Placental pericyte (primary cell): Measurements from ENCODE around the gene GPRASP3. TPM values are rescaled to one million over a fixed set of nuclear protein-coding genes. Genes with fewer than 3 reads are reported as not detected.

Source experiments
- small RNA-seq: library from RNA; depleted of rRNA; stranded (forward); fragments of <200 nt; gene quantifications from one replicate; pipeline ENCODE3, GENCODE V24; 2012; ENCODE audit warnings: low replicate concordance
- total RNA-seq: library from RNA; depleted of rRNA; stranded (reverse); fragments of >200 nt; gene quantifications from 2 replicates; pipeline ENCODE4 v1.2.3, GENCODE V29; 2012

GPRASP3 gene, protein sequence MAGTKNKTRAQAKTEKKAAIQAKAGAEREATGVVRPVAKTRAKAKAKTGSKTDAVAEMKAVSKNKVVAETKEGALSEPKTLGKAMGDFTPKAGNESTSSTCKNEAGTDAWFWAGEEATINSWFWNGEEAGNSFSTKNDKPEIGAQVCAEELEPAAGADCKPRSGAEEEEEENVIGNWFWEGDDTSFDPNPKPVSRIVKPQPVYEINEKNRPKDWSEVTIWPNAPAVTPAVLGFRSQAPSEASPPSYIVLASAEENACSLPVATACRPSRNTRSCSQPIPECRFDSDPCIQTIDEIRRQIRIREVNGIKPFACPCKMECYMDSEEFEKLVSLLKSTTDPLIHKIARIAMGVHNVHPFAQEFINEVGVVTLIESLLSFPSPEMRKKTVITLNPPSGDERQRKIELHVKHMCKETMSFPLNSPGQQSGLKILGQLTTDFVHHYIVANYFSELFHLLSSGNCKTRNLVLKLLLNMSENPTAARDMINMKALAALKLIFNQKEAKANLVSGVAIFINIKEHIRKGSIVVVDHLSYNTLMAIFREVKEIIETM
- 3.0 and 3.3 TPM in 2 replicates for total RNA-seq

GRCh38 chrX:102720237-102721168 lies at the start of gene GPRASP3:
TSS of gene GPRASP3 (plus strand) at chrX:102720743. CDS start at chrX:102748996, 28,253 bp downstream.

GRCh38 chrX:102712216-102712966 lies 8.2 kb upstream of the GPRASP3 start, which contains the start of gene GPRASP2:
TSS of gene GPRASP2 (plus strand) at chrX:102712448. CDS start at chrX:102714870, 2,422 bp downstream.

Small RNA genes lying within 50 kb of the gene (small RNA-seq; reads per million reads assigned to genes)
- not detected for gene RNU6-589P

Other genes starting within 250 kb of the GPRASP3 start
- gene TCP11X2, start 248.9 kb upstream of the GPRASP3 start, total RNA-seq, result not detected in 2 replicates
- 1.0 TPM in 1 of 2 replicates, not detected in the other for gene TMSB15A, start 204.0 kb upstream of the GPRASP3 start, total RNA-seq
- gene ARMCX5, start 121.2 kb upstream of the GPRASP3 start, total RNA-seq, result 12.6 and 14.9 TPM in 2 replicates
- 1.3 and 1.4 TPM in 2 replicates for gene GPRASP1, start 69.3 kb upstream of the GPRASP3 start, total RNA-seq
- 5.9 and 10.7 TPM in 2 replicates for gene GPRASP2, start 8.3 kb upstream of the GPRASP3 start, total RNA-seq
- gene RAB40AL, start 216.5 kb downstream of the GPRASP3 start, total RNA-seq, result 0.14 and 0.66 TPM in 2 replicates